Fibroblast of lung (primary cell): ENCODE measurements around the gene CYP26B1.

Experiments used
- CTCF ChIP-seq, 2 donors: IDR thresholded peaks in 1 of 2; conservative IDR thresholded peaks in 1 of 2; 1 replicate in 1 of 2; 2 replicates in 1 of 2; pipeline ENCODE4 v1.5.1; 2011 to 2012; ENCODE audit warnings: low read length in 2 of 2, control low read depth in 1 of 2, inconsistent platforms in 1 of 2, low read depth in 1 of 2, mild to moderate bottlenecking in 1 of 2
- EZH2 ChIP-seq: IDR thresholded peaks from 2 replicates; pipeline ENCODE4 v1.5.1; 2012; ENCODE audit warnings: low read length, control low read depth, mild to moderate bottlenecking; ENCODE audit errors: missing control alignments

DNA sequence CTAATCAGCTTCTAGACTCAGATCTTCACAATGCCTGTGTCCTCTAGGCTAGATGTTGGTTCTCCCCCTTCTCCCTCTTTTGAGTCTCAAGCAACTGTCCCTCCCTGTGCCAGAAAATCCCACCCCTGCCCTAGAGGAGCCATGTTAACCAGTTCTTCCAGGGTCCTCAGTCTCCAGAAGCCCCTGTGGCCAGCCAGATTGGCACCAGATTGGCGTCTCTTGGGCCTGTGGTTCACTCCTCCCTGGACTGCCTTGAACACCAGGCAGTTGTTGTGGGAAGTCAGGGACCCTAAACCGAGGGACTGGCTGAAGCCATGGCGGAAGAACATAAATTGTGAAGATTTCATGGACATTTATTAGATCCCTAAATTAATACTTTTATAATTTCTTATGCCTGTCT, 36.6 kb downstream of the CYP26B1 start:
- TF ChIP-seq CTCF (conservative IDR thresholded peaks at IDR 0.05 in 1 of 2, IDR thresholded peaks at IDR 0.05 in 1 of 2; ENCODE audit: low read depth in 1 of 2, low read length in 2 of 2) (no peak), EZH2 (no peak)
